ENCODE measurements around the gene CNMD.

GRCh38 chr13:52783943-52784342, 44.3 kb upstream of the CNMD start:
- TF ChIP-seq CREB1 (IDR thresholded peaks at IDR 0.05): no peak
- no peak for TF ChIP-seq POLR2A (IDR thresholded peaks at IDR 0.05; ENCODE audit: control extremely low read depth in 1 of 2, low read depth in 2 of 2, low read length in 2 of 2)
- TF ChIP-seq POLR2AphosphoS5 (IDR thresholded peaks at IDR 0.05; ENCODE audit: low read depth, low read length): no peak
- no peak for TF ChIP-seq YY1 (IDR thresholded peaks at IDR 0.05; ENCODE audit: low read depth, low read length)
- no peak for TF ChIP-seq CTCF (IDR thresholded peaks at IDR 0.05; ENCODE audit: control extremely low read depth in 1 of 3, insufficient read depth in 1 of 3, low read depth in 1 of 3, low read length in 3 of 3)
- no peak for TF ChIP-seq KDM1A (IDR thresholded peaks at IDR 0.05; ENCODE audit: borderline replicate concordance, low read length)
- TF ChIP-seq, protein P1, sequence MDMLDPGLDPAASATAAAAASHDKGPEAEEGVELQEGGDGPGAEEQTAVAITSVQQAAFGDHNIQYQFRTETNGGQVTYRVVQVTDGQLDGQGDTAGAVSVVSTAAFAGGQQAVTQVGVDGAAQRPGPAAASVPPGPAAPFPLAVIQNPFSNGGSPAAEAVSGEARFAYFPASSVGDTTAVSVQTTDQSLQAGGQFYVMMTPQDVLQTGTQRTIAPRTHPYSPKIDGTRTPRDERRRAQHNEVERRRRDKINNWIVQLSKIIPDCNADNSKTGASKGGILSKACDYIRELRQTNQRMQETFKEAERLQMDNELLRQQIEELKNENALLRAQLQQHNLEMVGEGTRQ (IDR thresholded peaks at IDR 0.05; ENCODE audit: low read length): no peak
- no peak for TF ChIP-seq RNF2 (IDR thresholded peaks at IDR 0.05; ENCODE audit: borderline replicate concordance, low read depth, low read length, missing control alignments, poor library complexity, severe bottlenecking)
- TF ChIP-seq ATF3 (IDR thresholded peaks at IDR 0.05; ENCODE audit: insufficient read depth, low read depth, low read length): no peak

All from H1 (cell line).